ENCODE measurements around the gene OR8B8. TPM values are rescaled to one million over a fixed set of nuclear protein-coding genes. Genes with fewer than 3 reads are reported as not detected.

Gene OR8B8
- total RNA-seq, 1 experiment from 2014 or later: not detected

DNA sequence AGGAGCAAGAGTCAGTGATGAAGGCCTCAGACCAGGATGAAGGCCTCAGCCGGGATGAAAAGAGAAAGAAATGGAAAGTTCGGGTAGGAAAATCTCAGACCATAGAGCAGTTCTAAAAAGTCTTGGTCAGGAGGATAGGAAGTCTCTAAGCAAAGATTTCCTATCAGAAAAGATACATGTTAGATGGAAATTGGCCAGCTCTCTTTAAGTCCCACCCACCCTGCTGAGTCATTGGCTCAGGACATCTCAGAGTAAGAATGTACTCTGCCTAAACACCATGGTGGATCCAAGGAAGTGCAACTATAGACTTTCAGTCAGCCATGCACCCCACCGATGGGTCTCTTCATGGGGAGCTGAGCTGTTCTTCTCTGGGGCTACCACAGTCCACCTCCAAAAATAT, 51.1 kb downstream of the OR8B8 start:
- POLR2A ChIA-PET: no interaction called here
- H3K27me3 Mint-ChIP-seq (ENCODE audit: low read depth): no peaks in the 10 kb centered on the region
- ATAC-seq: peak; percentile 30; the same call in 1 of the 2 replicates
- H3K4me1 Mint-ChIP-seq: no peaks in the 10 kb centered on the region
- H3K4me3 Mint-ChIP-seq: no peak overlapping the region
- H3K36me3 Mint-ChIP-seq: no peaks in the 10 kb centered on the region
- TF ChIP-seq GRHL2 (CRISPR knock-in tag; IDR thresholded peaks at IDR 0.05; ENCODE audit: insufficient replicate concordance, severe bottlenecking) (no peak), ATF1 (CRISPR knock-in tag; IDR thresholded peaks at IDR 0.05) (no peak), TEAD4 (CRISPR knock-in tag; IDR thresholded peaks at IDR 0.05) (no peak), EMX1 (CRISPR knock-in tag; IDR thresholded peaks at IDR 0.05) (no peak), ZNF263 (CRISPR knock-in tag; IDR thresholded peaks at IDR 0.05; ENCODE audit: low read depth) (no peak), FOXJ3 (CRISPR knock-in tag; IDR thresholded peaks at IDR 0.05; ENCODE audit: borderline replicate concordance) (no peak), NFATC4 (CRISPR knock-in tag; IDR thresholded peaks at IDR 0.05) (no peak)
- TF ChIP-seq, protein P1, sequence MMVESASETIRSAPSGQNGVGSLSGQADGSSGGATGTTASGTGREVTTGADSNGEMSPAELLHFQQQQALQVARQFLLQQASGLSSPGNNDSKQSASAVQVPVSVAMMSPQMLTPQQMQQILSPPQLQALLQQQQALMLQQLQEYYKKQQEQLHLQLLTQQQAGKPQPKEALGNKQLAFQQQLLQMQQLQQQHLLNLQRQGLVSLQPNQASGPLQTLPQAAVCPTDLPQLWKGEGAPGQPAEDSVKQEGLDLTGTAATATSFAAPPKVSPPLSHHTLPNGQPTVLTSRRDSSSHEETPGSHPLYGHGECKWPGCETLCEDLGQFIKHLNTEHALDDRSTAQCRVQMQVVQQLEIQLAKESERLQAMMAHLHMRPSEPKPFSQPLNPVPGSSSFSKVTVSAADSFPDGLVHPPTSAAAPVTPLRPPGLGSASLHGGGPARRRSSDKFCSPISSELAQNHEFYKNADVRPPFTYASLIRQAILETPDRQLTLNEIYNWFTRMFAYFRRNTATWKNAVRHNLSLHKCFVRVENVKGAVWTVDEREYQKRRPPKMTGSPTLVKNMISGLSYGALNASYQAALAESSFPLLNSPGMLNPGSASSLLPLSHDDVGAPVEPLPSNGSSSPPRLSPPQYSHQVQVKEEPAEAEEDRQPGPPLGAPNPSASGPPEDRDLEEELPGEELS (CRISPR knock-in tag; IDR thresholded peaks at IDR 0.05): no peak
- TF ChIP-seq, protein P2, sequence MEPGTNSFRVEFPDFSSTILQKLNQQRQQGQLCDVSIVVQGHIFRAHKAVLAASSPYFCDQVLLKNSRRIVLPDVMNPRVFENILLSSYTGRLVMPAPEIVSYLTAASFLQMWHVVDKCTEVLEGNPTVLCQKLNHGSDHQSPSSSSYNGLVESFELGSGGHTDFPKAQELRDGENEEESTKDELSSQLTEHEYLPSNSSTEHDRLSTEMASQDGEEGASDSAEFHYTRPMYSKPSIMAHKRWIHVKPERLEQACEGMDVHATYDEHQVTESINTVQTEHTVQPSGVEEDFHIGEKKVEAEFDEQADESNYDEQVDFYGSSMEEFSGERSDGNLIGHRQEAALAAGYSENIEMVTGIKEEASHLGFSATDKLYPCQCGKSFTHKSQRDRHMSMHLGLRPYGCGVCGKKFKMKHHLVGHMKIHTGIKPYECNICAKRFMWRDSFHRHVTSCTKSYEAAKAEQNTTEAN (CRISPR knock-in tag; IDR thresholded peaks at IDR 0.05): no peak
- TF ChIP-seq, protein P3, sequence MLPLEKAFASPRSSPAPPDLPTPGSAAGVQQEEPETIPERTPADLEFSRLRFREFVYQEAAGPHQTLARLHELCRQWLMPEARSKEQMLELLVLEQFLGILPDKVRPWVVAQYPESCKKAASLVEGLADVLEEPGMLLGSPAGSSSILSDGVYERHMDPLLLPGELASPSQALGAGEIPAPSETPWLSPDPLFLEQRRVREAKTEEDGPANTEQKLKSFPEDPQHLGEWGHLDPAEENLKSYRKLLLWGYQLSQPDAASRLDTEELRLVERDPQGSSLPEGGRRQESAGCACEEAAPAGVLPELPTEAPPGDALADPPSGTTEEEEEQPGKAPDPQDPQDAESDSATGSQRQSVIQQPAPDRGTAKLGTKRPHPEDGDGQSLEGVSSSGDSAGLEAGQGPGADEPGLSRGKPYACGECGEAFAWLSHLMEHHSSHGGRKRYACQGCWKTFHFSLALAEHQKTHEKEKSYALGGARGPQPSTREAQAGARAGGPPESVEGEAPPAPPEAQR (CRISPR knock-in tag; IDR thresholded peaks at IDR 0.05): no peak
- no peaks in the 10 kb centered on the region for H3K9me3 Mint-ChIP-seq
- no peak overlapping the region for H3K27ac Mint-ChIP-seq
- CTCF ChIA-PET: no interaction called here
- DNase-seq (ENCODE audit: low spot score): no peak

Other genes with a start within 250 kb of the OR8B8 start
- not detected in 3 replicates for gene OR8G1, start 204.6 kb downstream of the OR8B8 start, total RNA-seq (2021)
- gene OR8G5, start 189.3 kb downstream of the OR8B8 start, total RNA-seq (2021): not detected in 3 replicates
- gene OR8D1, start 131.7 kb downstream of the OR8B8 start, total RNA-seq (2021): not detected in 3 replicates
- not detected in 3 replicates for gene OR8D2, start 125.5 kb downstream of the OR8B8 start, total RNA-seq (2021)
- not detected in 3 replicates for gene OR8B2, start 61.2 kb downstream of the OR8B8 start, total RNA-seq (2021)
- gene OR8B3, start 46.7 kb downstream of the OR8B8 start, total RNA-seq (2021): not detected in 3 replicates
- gene OR8B4, start 20.8 kb downstream of the OR8B8 start, total RNA-seq (2021): not detected in 3 replicates
- not detected in 3 replicates for gene OR8B12, start 98.0 kb upstream of the OR8B8 start, total RNA-seq (2021)
- not detected in 3 replicates for gene OR8A1, start 124.3 kb upstream of the OR8B8 start, total RNA-seq (2021)
- gene PANX3, start 165.7 kb upstream of the OR8B8 start, total RNA-seq (2021): not detected in 3 replicates
- gene TBRG1, start 177.2 kb upstream of the OR8B8 start, total RNA-seq (2021): 25.4 to 30.3 TPM (median 30.0 TPM) in 3 replicates
- 4.4 to 4.9 TPM (median 4.8 TPM) in 3 replicates for gene SIAE, start 228.0 kb upstream of the OR8B8 start, total RNA-seq (2021)
- gene SPA17, start 228.2 kb upstream of the OR8B8 start, total RNA-seq (2021): 3.5 to 3.8 TPM (median 3.5 TPM) in 3 replicates